ENCODE measurements around the gene FOXO1. TPM values are rescaled to one million over a fixed set of nuclear protein-coding genes. Genes with fewer than 3 reads are reported as not detected.

Gene FOXO1
- total and polyA plus RNA-seq, 2 of the 13 experiments (the other 11 are each of a cell fraction or from before 2014, with no cell fraction given): 8.1 to 13.1 TPM

DNA sequence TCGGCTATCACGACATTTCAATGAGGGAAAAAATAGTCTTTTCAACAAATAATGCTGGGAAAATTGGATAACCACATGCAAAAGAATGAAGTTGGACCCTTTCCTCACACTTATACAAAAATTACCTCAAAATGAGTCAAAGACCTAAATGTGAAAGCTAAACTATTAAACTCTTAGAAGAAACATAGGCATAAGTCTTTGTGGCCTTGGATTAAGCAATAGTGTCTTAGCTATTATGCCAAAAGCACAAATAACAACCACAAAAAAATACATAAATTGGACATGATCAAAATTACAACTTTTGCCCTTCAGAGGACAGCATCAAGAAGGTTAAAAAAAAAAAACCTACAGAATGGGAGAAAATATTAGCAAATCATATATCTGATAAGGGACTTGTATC lies 156.6 kb downstream of the FOXO1 start:
- no peaks in the 10 kb centered on the region for H3K27me3 ChIP-seq (ENCODE audit: control insufficient read depth in 1 of 2, insufficient read depth in 2 of 2, low read length in 2 of 2)
- no peak overlapping the region for H3K9ac ChIP-seq (ENCODE audit: insufficient read depth, low read depth, low read length)
- TF ChIP-seq ZNF160 (CRISPR knock-in tag; IDR thresholded peaks at IDR 0.05): no peak
- TF ChIP-seq, protein P1, sequence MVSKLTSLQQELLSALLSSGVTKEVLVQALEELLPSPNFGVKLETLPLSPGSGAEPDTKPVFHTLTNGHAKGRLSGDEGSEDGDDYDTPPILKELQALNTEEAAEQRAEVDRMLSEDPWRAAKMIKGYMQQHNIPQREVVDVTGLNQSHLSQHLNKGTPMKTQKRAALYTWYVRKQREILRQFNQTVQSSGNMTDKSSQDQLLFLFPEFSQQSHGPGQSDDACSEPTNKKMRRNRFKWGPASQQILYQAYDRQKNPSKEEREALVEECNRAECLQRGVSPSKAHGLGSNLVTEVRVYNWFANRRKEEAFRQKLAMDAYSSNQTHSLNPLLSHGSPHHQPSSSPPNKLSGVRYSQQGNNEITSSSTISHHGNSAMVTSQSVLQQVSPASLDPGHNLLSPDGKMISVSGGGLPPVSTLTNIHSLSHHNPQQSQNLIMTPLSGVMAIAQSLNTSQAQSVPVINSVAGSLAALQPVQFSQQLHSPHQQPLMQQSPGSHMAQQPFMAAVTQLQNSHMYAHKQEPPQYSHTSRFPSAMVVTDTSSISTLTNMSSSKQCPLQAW (CRISPR knock-in tag; IDR thresholded peaks at IDR 0.05): no peak
- TF ChIP-seq HMGA1 (CRISPR knock-in tag; conservative IDR thresholded peaks at IDR 0.05): no peak
- FAIRE-seq: no peak
- no peak overlapping the region for H3K27ac ChIP-seq (ENCODE audit: extremely low read length, insufficient read depth, low read length)
- in situ Hi-C loops (cut with HindIII; ENCODE audit: extremely low pct_ligation_motif_present, low pct_unique_long_range_greater_than_20kb) (no loop called here), intact Hi-C loops (cut with micrococcal nuclease; ENCODE audit: unreplicated experiment) (loop anchor here (2.0 kb wide), 1 partner anchor 15 kb away; no protein-coding TSS in a partner anchor)
- DNase-seq (ENCODE audit: low spot score): no peak
- H3K4me1 ChIP-seq (ENCODE audit: insufficient read depth, low read length): peaks cover 19% of the 10 kb centered on the region
- 97% methylated on average over 2 of the region's 2 CpGs for WGBS (ENCODE audit: low lambda C conversion rate)
- ChIA-PET CTCF (ENCODE audit: low intra/inter-chr PET ratio, low total read pairs) (no interaction called here), POLR2A (no interaction called here)
- BruUV-seq (replicated peaks): no TSS peak
- H3K4me2 ChIP-seq (ENCODE audit: low read depth, low read length): no peak overlapping the region
- no peak overlapping the region for H2AFZ ChIP-seq (ENCODE audit: low read length)
- H4K20me1 ChIP-seq (ENCODE audit: insufficient read depth, low read length): no peaks in the 10 kb centered on the region
- ATAC-seq: no peak
- no peaks in the 10 kb centered on the region for H3K9me3 ChIP-seq (ENCODE audit: low read length)
- H3K79me2 ChIP-seq (ENCODE audit: insufficient read depth, low read length): no peaks in the 10 kb centered on the region
- H3K36me3 ChIP-seq (replicated peaks in 1 of 2; ENCODE audit: control insufficient read depth in 1 of 2, insufficient read depth in 2 of 2, low read length in 2 of 2): no peaks in the 10 kb centered on the region
- no peak overlapping the region for H3K4me3 ChIP-seq (replicated peaks in 1 of 3; ENCODE audit: insufficient read depth in 1 of 3, low read depth in 2 of 3, low read length in 3 of 3)

DNA sequence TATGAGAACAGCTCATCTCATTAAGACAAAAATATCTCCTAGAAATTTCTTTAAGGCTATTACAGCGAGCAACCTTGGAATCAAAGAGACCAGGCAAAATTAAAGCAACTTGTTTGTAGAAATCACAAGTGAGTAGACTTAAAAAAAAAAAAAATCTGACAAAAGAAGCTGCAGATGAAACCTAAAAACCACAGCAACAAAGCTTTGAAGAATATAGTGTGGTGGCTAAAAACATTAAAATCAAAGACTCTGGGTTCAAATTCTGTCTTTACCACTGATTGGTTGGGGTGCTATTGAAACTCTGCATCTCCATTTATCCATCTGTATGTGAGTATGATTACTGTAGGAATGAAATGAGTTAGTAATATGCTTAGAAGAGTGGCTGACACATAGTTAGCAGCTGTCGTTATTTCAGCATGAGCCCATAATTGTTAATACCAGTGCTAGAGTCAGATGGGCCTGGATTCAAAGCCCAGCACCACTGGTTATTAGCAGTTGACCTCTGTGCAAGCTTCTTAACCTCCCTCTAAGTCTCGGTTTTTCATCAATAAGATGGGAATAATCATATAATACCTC lies 157.6 kb downstream of the FOXO1 start:
- no peak overlapping the region for H3K27ac ChIP-seq (ENCODE audit: extremely low read length, insufficient read depth, low read length)
- FAIRE-seq (no peak), ATAC-seq (no peak)
- TF ChIP-seq ZNF451 (CRISPR knock-in tag; IDR thresholded peaks at IDR 0.05): no peak
- TF ChIP-seq NBN (conservative IDR thresholded peaks at IDR 0.05): no peak
- TF ChIP-seq NR2F2 (IDR thresholded peaks at IDR 0.05; ENCODE audit: borderline replicate concordance, low read depth): no peak
- no peak for TF ChIP-seq SAP130 (CRISPR knock-in tag; IDR thresholded peaks at IDR 0.05; ENCODE audit: low read depth)
- TF ChIP-seq TCF12 (IDR thresholded peaks at IDR 0.05): no peak
- no peak for TF ChIP-seq TCF12 (CRISPR knock-in tag; IDR thresholded peaks at IDR 0.05)
- no peak for TF ChIP-seq EHMT2 (IDR thresholded peaks at IDR 0.05; ENCODE audit: borderline replicate concordance, low read depth, low read length)
- TF ChIP-seq, protein P2, sequence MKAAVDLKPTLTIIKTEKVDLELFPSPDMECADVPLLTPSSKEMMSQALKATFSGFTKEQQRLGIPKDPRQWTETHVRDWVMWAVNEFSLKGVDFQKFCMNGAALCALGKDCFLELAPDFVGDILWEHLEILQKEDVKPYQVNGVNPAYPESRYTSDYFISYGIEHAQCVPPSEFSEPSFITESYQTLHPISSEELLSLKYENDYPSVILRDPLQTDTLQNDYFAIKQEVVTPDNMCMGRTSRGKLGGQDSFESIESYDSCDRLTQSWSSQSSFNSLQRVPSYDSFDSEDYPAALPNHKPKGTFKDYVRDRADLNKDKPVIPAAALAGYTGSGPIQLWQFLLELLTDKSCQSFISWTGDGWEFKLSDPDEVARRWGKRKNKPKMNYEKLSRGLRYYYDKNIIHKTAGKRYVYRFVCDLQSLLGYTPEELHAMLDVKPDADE (CRISPR knock-in tag; IDR thresholded peaks at IDR 0.05): no peak
- TF ChIP-seq, protein P3, sequence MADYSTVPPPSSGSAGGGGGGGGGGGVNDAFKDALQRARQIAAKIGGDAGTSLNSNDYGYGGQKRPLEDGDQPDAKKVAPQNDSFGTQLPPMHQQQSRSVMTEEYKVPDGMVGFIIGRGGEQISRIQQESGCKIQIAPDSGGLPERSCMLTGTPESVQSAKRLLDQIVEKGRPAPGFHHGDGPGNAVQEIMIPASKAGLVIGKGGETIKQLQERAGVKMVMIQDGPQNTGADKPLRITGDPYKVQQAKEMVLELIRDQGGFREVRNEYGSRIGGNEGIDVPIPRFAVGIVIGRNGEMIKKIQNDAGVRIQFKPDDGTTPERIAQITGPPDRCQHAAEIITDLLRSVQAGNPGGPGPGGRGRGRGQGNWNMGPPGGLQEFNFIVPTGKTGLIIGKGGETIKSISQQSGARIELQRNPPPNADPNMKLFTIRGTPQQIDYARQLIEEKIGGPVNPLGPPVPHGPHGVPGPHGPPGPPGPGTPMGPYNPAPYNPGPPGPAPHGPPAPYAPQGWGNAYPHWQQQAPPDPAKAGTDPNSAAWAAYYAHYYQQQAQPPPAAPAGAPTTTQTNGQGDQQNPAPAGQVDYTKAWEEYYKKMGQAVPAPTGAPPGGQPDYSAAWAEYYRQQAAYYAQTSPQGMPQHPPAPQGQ (CRISPR knock-in tag; IDR thresholded peaks at IDR 0.05; ENCODE audit: borderline replicate concordance): no peak
- TF ChIP-seq HOXA3 (CRISPR knock-in tag; IDR thresholded peaks at IDR 0.05): no peak
- no peak for TF ChIP-seq ZBTB38 (CRISPR knock-in tag; IDR thresholded peaks at IDR 0.05)
- TF ChIP-seq ZNF3 (CRISPR knock-in tag; IDR thresholded peaks at IDR 0.05): no peak
- TF ChIP-seq FOXM1 (CRISPR knock-in tag; IDR thresholded peaks at IDR 0.05): no peak
- TF ChIP-seq ZNF776 (CRISPR knock-in tag; IDR thresholded peaks at IDR 0.05): no peak

More for the DNA sequence above, 157.6 kb downstream of the FOXO1 start:
- ChIA-PET CTCF (ENCODE audit: low intra/inter-chr PET ratio, low total read pairs) (no interaction called here), POLR2A (no interaction called here)
- no TSS peak for BruUV-seq (replicated peaks)
- no peaks in the 10 kb centered on the region for H3K27me3 ChIP-seq (ENCODE audit: control insufficient read depth in 1 of 2, insufficient read depth in 2 of 2, low read length in 2 of 2)
- no peak overlapping the region for H3K4me3 ChIP-seq (replicated peaks in 1 of 3; ENCODE audit: insufficient read depth in 1 of 3, low read depth in 2 of 3, low read length in 3 of 3)
- no peaks in the 10 kb centered on the region for H3K36me3 ChIP-seq (replicated peaks in 1 of 2; ENCODE audit: control insufficient read depth in 1 of 2, insufficient read depth in 2 of 2, low read length in 2 of 2)
- 92% methylated on average over 3 of the region's 3 CpGs for WGBS (ENCODE audit: low lambda C conversion rate)
- H3K4me2 ChIP-seq (ENCODE audit: low read depth, low read length): no peak overlapping the region
- peaks cover 24% of the 10 kb centered on the region for H3K4me1 ChIP-seq (ENCODE audit: insufficient read depth, low read length)
- H4K20me1 ChIP-seq (ENCODE audit: insufficient read depth, low read length): no peaks in the 10 kb centered on the region
- intact Hi-C loops (cut with micrococcal nuclease; ENCODE audit: unreplicated experiment) (no loop called here), in situ Hi-C loops (cut with HindIII; ENCODE audit: extremely low pct_ligation_motif_present, low pct_unique_long_range_greater_than_20kb) (no loop called here)
- H3K79me2 ChIP-seq (ENCODE audit: insufficient read depth, low read length): no peaks in the 10 kb centered on the region
- no peak overlapping the region for H3K9ac ChIP-seq (ENCODE audit: insufficient read depth, low read depth, low read length)
- no peak for DNase-seq (ENCODE audit: low spot score)
- no peak overlapping the region for H2AFZ ChIP-seq (ENCODE audit: low read length)
- no peaks in the 10 kb centered on the region for H3K9me3 ChIP-seq (ENCODE audit: low read length)
